ENCODE measurements around the gene FAM184B.

FAM184B gene

GRCh38 chr4:17690135-17690534 lies 91.3 kb downstream of the FAM184B start:
- TF ChIP-seq, protein P1, sequence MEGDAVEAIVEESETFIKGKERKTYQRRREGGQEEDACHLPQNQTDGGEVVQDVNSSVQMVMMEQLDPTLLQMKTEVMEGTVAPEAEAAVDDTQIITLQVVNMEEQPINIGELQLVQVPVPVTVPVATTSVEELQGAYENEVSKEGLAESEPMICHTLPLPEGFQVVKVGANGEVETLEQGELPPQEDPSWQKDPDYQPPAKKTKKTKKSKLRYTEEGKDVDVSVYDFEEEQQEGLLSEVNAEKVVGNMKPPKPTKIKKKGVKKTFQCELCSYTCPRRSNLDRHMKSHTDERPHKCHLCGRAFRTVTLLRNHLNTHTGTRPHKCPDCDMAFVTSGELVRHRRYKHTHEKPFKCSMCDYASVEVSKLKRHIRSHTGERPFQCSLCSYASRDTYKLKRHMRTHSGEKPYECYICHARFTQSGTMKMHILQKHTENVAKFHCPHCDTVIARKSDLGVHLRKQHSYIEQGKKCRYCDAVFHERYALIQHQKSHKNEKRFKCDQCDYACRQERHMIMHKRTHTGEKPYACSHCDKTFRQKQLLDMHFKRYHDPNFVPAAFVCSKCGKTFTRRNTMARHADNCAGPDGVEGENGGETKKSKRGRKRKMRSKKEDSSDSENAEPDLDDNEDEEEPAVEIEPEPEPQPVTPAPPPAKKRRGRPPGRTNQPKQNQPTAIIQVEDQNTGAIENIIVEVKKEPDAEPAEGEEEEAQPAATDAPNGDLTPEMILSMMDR (IDR thresholded peaks at IDR 0.05), result no peak

DNA sequence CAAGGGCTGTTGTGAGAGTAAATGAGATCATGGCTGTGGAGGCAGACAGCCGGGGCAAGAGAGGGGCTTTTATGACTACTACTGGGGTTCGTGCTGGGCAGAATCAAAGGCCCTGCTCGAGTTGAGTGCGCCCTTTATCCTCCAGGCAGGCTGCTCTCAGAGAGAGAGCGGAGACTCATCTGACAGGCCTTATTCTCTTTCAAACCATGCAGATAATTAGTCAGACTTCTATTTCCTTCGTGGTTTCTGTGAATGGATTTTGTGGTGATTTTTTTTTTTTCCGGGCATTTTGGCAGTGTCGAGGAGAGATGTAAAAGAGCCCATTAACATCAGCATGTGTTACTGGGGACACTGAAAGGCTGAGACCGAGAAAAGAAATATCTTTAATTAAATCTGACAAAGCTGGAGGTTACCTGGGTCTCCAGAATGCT lies 93.4 kb downstream of the FAM184B start:
- TF ChIP-seq, protein P1 (IDR thresholded peaks at IDR 0.05), result no peak

DNA sequence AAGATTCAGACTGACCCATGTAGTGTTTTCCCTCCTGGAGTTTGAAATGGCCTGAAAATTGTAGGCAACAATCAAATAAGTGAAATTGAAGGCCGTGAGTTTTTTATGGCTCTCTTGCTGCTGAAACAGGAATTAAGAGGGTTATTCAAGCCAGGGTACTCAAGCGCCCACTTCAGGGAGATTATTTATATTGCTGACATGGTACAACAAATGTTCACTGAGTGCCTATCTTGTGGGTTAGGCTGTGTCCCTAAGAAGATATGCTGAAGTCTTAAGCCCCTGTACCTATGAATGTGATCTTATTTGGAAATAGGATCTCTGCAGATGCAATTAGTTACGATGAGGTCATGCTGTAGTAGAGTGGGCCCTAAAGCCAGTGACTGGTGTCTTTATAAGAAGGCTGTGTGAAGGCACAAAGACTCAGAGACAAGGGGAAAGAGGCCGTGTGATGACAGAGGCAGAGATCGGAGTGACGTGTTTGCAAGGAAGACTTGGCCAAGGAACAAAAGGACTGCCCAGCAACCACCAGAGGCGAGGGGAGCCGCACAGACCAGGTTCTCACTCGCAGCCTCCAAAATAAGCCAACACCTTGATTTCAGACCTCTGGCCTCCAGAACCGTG lies 94.1 kb downstream of the FAM184B start:
- TF ChIP-seq, protein P1 (IDR thresholded peaks at IDR 0.05), result no peak

DNA sequence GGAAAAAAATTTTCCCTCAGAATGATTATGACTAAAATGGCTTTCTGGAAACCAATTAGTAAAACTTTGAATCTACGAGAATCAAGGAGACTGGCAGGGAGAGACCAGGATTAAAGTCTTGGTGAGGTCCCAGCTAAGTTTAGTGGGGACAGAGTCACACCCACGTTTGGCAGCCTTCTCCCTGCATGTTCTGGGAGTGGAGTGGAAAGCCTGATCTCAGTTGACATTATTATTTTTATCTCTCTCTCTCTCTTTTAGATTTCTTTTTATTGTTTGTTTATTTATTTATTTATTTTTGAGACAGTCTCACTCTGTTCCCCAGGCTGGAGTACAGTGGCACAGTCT lies 99.2 kb downstream of the FAM184B start:
- TF ChIP-seq, protein P1 (IDR thresholded peaks at IDR 0.05), result no peak

DNA sequence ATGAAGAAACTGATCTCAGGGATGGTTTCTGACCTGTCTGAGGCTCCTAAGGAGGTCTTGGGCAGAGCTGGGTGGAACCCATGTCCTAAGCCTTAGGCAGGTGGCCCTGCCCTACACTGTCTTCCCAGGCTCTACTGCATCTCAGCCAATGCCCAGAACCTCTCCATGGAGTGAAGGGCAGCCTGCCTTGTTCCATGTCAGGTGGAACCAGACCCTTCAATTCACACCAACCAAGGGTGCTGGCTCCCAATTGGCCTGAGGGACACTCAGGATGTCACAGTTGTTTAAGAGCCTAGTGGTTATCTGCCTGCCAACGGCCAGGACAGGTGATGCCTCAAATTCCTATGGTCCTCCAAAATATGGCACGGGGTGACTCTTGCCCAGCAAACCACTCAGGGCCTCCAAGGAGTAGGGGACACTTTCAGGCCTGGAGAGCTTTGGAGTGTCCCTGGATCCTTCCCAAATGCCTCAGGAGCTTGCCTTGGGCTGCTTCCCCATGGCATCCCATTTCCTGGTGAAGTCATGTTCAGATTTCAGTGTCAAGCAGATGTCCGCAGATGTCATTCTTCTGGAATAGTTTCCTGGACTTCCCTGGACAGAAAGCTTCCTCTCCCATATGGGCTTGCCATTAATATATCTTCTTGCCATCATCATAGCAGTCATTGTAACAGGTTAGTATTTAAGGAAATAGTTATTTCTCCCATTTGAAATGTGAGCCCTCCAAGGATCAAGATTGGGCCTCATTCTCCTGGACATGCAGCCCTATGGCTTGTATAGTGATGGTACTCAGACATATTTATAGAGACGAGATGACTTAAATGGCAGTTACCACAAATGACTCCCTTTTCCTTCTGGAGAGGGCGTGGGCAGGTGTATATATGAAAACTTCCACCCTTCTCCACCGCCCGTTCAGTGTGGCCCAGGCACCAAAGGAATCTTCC lies 99.9 kb downstream of the FAM184B start:
- TF ChIP-seq, protein P1 (IDR thresholded peaks at IDR 0.05), result no peak

DNA sequence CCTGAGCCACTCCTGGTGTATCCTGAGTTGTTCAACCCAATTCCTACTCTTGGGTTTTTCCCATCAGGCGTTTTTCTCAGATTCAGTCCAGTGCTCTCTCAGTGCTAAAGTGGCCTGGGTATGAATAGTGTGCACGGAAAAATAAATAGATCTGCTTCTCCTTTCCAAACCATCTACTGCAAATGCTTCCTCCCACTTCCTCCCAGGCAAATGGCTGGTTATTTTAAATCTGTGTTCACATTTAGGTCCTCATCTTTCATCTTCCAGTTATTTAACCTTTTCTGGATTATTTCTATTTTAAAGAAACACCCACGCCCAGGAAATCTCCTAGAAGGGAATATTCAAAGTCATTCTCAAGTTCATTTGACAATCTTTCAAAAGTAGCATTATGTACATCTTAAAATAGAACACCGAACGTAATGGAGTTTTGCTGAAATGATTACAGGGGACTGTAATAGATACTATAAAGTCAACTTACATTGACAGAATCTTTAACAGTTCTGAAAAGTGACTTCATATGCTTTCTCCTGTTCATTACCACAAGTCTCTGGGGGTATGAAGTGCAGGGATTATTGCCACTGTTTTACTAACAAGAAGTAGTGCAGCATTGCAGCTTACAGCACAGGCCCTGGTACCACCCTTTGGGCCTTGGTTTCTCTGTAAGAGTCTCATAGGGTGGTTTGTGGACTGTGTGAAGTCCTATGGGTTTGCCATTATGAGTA lies 100.7 kb downstream of the FAM184B start:
- TF ChIP-seq, protein P1 (IDR thresholded peaks at IDR 0.05), result no peak

- TF ChIP-seq, protein P1 (IDR thresholded peaks at IDR 0.05), result no peak
Measured at GRCh38 chr4:17670423-17670822, 111.0 kb downstream of the FAM184B start.
